ENCODE results near the gene PHAF1. TPM values are rescaled to one million over a fixed set of nuclear protein-coding genes. Genes with fewer than 3 reads are reported as not detected.
A peak's percentile ranks its signal among the peaks of the same experiment; 100 is the strongest.

The PHAF1 gene
- total RNA-seq, 1 experiment from 2014 or later: 15.7 TPM

DNA sequence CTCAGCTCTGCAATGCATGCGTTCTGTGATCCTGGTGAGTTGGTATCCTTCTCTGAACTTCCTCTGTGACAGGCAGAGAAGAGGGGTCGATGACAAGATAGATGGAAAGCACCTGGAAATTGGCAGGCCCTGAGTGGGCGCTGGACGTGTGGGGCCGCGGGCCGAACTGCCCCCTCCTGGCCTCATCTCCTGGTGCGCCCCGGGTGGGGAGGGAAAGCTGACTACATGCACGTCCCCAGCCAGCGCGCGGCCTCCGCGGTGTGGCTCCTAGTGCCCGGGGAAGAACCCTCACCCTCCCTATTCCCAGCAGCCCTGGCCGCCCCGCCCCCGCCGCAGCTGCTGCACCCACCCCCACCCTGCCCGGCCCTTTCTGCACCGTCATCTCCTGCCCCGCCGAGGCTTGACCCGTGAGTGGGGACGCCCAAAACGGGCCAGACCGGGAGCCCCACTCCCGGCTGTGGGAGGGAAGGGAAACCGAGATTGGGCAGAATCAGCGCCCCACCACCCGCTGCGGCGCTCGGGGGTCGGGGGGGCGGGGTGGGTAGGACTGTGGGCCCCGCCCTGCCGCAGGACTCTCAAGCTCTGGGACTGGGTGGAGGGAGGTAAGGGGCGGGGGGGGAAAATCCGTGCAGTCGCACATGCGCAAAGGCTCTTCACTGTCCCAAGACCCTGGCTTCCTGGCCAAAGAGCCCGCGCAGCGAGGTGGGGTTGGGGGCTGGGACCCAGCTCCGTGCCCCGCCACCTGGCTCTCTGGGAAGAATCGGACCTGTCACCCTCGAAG, 60.6 kb downstream of the PHAF1 start, which contains the start of gene NOL3:
NOL3 (plus strand) TSS at position 371 of the 781 bp plus-strand sequence.
- DNase-seq (ENCODE audit: low read depth, low spot score): no peak
- POLR2A ChIA-PET: interaction anchor here (0.7 kb wide), 1 partner anchor 10 kb away, joined by 3 read pairs; no protein-coding TSS in a partner anchor

DNA sequence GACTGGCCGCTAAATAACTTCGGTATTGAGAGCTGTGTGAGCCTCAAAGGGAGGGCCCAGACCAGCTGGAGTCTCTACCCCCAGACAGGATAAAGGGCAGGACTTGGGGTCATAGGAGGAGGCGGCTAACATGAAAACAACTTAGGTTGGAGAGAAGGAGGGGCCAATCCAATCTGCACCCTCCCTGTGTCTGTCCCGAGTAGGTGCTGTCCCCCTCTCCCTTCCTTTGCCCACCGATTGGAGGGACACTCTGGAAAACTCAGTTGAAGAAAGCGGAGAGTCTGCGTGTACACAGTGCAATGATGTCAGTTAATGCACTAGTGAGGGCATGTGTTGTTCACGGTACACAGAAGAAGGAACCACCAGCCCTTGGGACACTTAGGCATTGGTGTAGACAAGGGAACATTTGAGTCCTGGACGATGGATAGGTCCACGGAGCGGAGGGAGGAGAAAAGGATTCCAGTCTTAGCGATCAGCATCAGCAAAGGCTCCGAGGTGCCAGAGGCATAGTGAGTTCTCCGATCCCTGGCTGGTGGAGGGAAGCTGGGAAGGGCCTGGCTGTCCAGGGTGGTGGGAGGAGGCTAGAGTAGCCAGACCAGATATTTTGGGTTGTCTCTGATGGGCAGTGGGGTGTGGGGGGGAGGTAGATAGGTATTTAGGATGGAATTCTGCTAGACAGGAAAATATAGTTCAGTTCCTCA, 61.4 kb downstream of the PHAF1 start:
- peak; percentile 29 for ATAC-seq
- POLR2A ChIA-PET: interaction anchor here (0.7 kb wide), 1 partner anchor 11 kb away, joined by 3 read pairs; no protein-coding TSS in a partner anchor
- peak overlapping the region; percentile 92 for H3K27ac ChIP-seq (ENCODE audit: low read length)
- CTCF ChIA-PET: interaction anchor here (0.5 to 1.1 kb wide), 3 partner anchors 11 to 293 kb away, joined by 3 to 4 read pairs (median 3); partner anchors contain the start of genes FBXL8 and TRADD
- no TSS peak for BruUV-seq (replicated peaks)
- no peaks in the 10 kb centered on the region for H3K9me3 ChIP-seq (ENCODE audit: control insufficient read depth, insufficient read depth, low read depth, low read length)
- H3K4me3 ChIP-seq (ENCODE audit: low read depth in 2 of 2, low read length in 2 of 2): peak overlapping the region; percentile 38 to 57
- H3K36me3 ChIP-seq (ENCODE audit: control insufficient read depth, insufficient read depth, low read length): no peaks in the 10 kb centered on the region; the same call in 1 of the 2 replicates
- TF ChIP-seq, protein P1, sequence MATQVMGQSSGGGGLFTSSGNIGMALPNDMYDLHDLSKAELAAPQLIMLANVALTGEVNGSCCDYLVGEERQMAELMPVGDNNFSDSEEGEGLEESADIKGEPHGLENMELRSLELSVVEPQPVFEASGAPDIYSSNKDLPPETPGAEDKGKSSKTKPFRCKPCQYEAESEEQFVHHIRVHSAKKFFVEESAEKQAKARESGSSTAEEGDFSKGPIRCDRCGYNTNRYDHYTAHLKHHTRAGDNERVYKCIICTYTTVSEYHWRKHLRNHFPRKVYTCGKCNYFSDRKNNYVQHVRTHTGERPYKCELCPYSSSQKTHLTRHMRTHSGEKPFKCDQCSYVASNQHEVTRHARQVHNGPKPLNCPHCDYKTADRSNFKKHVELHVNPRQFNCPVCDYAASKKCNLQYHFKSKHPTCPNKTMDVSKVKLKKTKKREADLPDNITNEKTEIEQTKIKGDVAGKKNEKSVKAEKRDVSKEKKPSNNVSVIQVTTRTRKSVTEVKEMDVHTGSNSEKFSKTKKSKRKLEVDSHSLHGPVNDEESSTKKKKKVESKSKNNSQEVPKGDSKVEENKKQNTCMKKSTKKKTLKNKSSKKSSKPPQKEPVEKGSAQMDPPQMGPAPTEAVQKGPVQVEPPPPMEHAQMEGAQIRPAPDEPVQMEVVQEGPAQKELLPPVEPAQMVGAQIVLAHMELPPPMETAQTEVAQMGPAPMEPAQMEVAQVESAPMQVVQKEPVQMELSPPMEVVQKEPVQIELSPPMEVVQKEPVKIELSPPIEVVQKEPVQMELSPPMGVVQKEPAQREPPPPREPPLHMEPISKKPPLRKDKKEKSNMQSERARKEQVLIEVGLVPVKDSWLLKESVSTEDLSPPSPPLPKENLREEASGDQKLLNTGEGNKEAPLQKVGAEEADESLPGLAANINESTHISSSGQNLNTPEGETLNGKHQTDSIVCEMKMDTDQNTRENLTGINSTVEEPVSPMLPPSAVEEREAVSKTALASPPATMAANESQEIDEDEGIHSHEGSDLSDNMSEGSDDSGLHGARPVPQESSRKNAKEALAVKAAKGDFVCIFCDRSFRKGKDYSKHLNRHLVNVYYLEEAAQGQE (IDR thresholded peaks at IDR 0.05; ENCODE audit: insufficient read depth in 1 of 2, low read depth in 2 of 2, low read length in 1 of 2): no peak
- TF ChIP-seq, protein P2, sequence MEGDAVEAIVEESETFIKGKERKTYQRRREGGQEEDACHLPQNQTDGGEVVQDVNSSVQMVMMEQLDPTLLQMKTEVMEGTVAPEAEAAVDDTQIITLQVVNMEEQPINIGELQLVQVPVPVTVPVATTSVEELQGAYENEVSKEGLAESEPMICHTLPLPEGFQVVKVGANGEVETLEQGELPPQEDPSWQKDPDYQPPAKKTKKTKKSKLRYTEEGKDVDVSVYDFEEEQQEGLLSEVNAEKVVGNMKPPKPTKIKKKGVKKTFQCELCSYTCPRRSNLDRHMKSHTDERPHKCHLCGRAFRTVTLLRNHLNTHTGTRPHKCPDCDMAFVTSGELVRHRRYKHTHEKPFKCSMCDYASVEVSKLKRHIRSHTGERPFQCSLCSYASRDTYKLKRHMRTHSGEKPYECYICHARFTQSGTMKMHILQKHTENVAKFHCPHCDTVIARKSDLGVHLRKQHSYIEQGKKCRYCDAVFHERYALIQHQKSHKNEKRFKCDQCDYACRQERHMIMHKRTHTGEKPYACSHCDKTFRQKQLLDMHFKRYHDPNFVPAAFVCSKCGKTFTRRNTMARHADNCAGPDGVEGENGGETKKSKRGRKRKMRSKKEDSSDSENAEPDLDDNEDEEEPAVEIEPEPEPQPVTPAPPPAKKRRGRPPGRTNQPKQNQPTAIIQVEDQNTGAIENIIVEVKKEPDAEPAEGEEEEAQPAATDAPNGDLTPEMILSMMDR (IDR thresholded peaks at IDR 0.05): no peak
- no peak for TF ChIP-seq POLR2AphosphoS5 (IDR thresholded peaks at IDR 0.05; ENCODE audit: low read depth, low read length)
- TF ChIP-seq TCF7L2 (IDR thresholded peaks at IDR 0.05; ENCODE audit: low read depth, low read length): no peak
- TF ChIP-seq SIN3A (IDR thresholded peaks at IDR 0.05; ENCODE audit: borderline replicate concordance, insufficient read depth, low read depth, low read length): no peak
- in situ Hi-C loops (cut with HindIII; ENCODE audit: low pct_unique_long_range_greater_than_20kb, low sequenced_read_pairs): no loop called here
- H3K4me1 ChIP-seq (ENCODE audit: control insufficient read depth, insufficient read depth, low read length): peaks cover 18% of the 10 kb centered on the region
- H3K27me3 ChIP-seq (ENCODE audit: control insufficient read depth, insufficient read depth, low read length): no peaks in the 10 kb centered on the region
- no peak for DNase-seq (ENCODE audit: low read depth, low spot score)
- intact Hi-C loops (cut with micrococcal nuclease; ENCODE audit: unreplicated experiment): no loop called here

More for the DNA sequence above, 60.6 kb downstream of the PHAF1 start, which contains the start of gene NOL3:
- H3K27ac ChIP-seq (ENCODE audit: low read length): peak within 1 kb of the TSS; percentile 92
- no peaks in the 10 kb centered on the region for H3K9me3 ChIP-seq (ENCODE audit: control insufficient read depth, insufficient read depth, low read depth, low read length)
- no peaks in the 10 kb centered on the region; the same call in 1 of the 2 replicates for H3K36me3 ChIP-seq (ENCODE audit: control insufficient read depth, insufficient read depth, low read length)
- intact Hi-C loops (cut with micrococcal nuclease; ENCODE audit: unreplicated experiment): no loop called here
- no peaks in the 10 kb centered on the region for H3K27me3 ChIP-seq (ENCODE audit: control insufficient read depth, insufficient read depth, low read length)
- no peak for TF ChIP-seq SIN3A (IDR thresholded peaks at IDR 0.05; ENCODE audit: borderline replicate concordance, insufficient read depth, low read depth, low read length)
- TF ChIP-seq POLR2AphosphoS5 (IDR thresholded peaks at IDR 0.05; ENCODE audit: low read depth, low read length): no peak; the same call in 1 of the 2 replicates
- TF ChIP-seq TCF7L2 (IDR thresholded peaks at IDR 0.05; ENCODE audit: low read depth, low read length): no peak
- TF ChIP-seq, protein P1 (IDR thresholded peaks at IDR 0.05; ENCODE audit: insufficient read depth in 1 of 2, low read depth in 2 of 2, low read length in 1 of 2): no peak
- TF ChIP-seq, protein P2 (IDR thresholded peaks at IDR 0.05): no peak
- H3K4me3 ChIP-seq (ENCODE audit: low read depth in 2 of 2, low read length in 2 of 2): peak within 1 kb of the TSS; percentile 38 to 57
- CTCF ChIA-PET: interaction anchor here (0.5 to 1.1 kb wide), 4 partner anchors 10 to 293 kb away, joined by 3 to 4 read pairs (median 3); partner anchors contain the start of genes FBXL8 and TRADD
- in situ Hi-C loops (cut with HindIII; ENCODE audit: low pct_unique_long_range_greater_than_20kb, low sequenced_read_pairs): no loop called here
- BruUV-seq (replicated peaks): no TSS peak
- ATAC-seq: peak; percentile 78
- peaks cover 18% of the 10 kb centered on the region for H3K4me1 ChIP-seq (ENCODE audit: control insufficient read depth, insufficient read depth, low read length)

All from Panc1 (cell line).